Head of caudate nucleus (tissue), 42 donors: Measurements from ENCODE around the gene HERC3.

Source experiments
- DNase-seq, 42 donors: peaks; one replicate each; pipeline versions ENCODE4 v3.0.0 to v3.0.0-alpha.2; 2020 to 2021; ENCODE audit warnings: mixed read lengths in 7 of 42
- intact Hi-C: fragments of 100-400 bp; cut with DNase I; formaldehyde crosslinking; loops from one replicate; pipeline ENCODE4 v1.15.0; 2022

Gene HERC3

GRCh38 chr4:88649716-88650115 lies 57.4 kb downstream of the HERC3 start:
- intact Hi-C loops: loop anchor here (10.0 kb wide), 1 partner anchor 125 kb away; the partner anchor contains the start of gene PYURF
- no peak for DNase-seq

GRCh38 chr4:88653371-88653946 lies 61.2 kb downstream of the HERC3 start:
- DNase-seq: no peak
- intact Hi-C loops: loop anchor here (10.0 kb wide), 1 partner anchor 129 kb away; the partner anchor contains the start of gene PYURF

GRCh38 chr4:88655226-88655625 lies 62.9 kb downstream of the HERC3 start:
- intact Hi-C loops: loop anchor here (10.0 kb wide), 1 partner anchor 130 kb away; the partner anchor contains the start of gene PYURF
- no peak for DNase-seq

- DNase-seq: peak in 31 of 42 donors; percentile 10 to 73 (median 42)
- intact Hi-C loops: loop anchor here (10.0 kb wide), 1 partner anchor 134 kb away; the partner anchor contains the start of gene PYURF
Measured at GRCh38 chr4:88659055-88659889, 67.0 kb downstream of the HERC3 start.

- intact Hi-C loops: loop anchor here (10.0 kb wide), 1 partner anchor 135 kb away; the partner anchor contains the start of gene PYURF
- no peak for DNase-seq
Measured at GRCh38 chr4:88659890-88660208, 67.6 kb downstream of the HERC3 start.

- DNase-seq: no peak
- intact Hi-C loops: no loop called here
Measured at GRCh38 chr4:88660446-88661294, 68.4 kb downstream of the HERC3 start.

GRCh38 chr4:88661739-88662138 lies 69.5 kb downstream of the HERC3 start:
- no peak for DNase-seq
- intact Hi-C loops: no loop called here

- peak in 13 of 42 donors; percentile 17 to 57 (median 31) for DNase-seq
- intact Hi-C loops: no loop called here
Measured at GRCh38 chr4:88672987-88673386, 80.7 kb downstream of the HERC3 start.

GRCh38 chr4:88673886-88674285 lies 81.6 kb downstream of the HERC3 start:
- intact Hi-C loops: no loop called here

GRCh38 chr4:88674565-88674964 lies 82.3 kb downstream of the HERC3 start:
- intact Hi-C loops: no loop called here
- no peak for DNase-seq

More at GRCh38 chr4:88673886-88674285, 81.6 kb downstream of the HERC3 start:
- DNase-seq: no peak

- DNase-seq: no peak
- intact Hi-C loops: no loop called here
Measured at GRCh38 chr4:88674979-88675378, 82.7 kb downstream of the HERC3 start.

GRCh38 chr4:88675543-88675942 lies 83.3 kb downstream of the HERC3 start:
- intact Hi-C loops: no loop called here
- DNase-seq: no peak

- no peak for DNase-seq
- intact Hi-C loops: no loop called here
Measured at GRCh38 chr4:88681209-88681608, 88.9 kb downstream of the HERC3 start.

- intact Hi-C loops: no loop called here
- no peak for DNase-seq
Measured at GRCh38 chr4:88690355-88690754, 98.1 kb downstream of the HERC3 start.

GRCh38 chr4:88693792-88694191 lies 101.5 kb downstream of the HERC3 start:
- intact Hi-C loops: no loop called here
- no peak for DNase-seq

GRCh38 chr4:88696630-88697029 lies 104.3 kb downstream of the HERC3 start:
- no peak for DNase-seq
- intact Hi-C loops: no loop called here

- peak in 33 of 42 donors; percentile 9 to 70 (median 38) for DNase-seq
- intact Hi-C loops: no loop called here
Measured at GRCh38 chr4:88697141-88697540, 104.9 kb downstream of the HERC3 start.

GRCh38 chr4:88697588-88698329 lies 105.5 kb downstream of the HERC3 start, which contains the start of gene NAP1L5:
Gene NAP1L5 (minus strand): TSS chr4:88697829. CDS start chr4:88697754, 75 bp downstream.
- intact Hi-C loops: no loop called here
- peak; percentile 49 to 91 (median 76) for DNase-seq

- no peak for DNase-seq
- intact Hi-C loops: no loop called here
Measured at GRCh38 chr4:88698519-88698918, 106.2 kb downstream of the HERC3 start.
